Measurements from ENCODE around the gene CST8.

Gene CST8

DNA sequence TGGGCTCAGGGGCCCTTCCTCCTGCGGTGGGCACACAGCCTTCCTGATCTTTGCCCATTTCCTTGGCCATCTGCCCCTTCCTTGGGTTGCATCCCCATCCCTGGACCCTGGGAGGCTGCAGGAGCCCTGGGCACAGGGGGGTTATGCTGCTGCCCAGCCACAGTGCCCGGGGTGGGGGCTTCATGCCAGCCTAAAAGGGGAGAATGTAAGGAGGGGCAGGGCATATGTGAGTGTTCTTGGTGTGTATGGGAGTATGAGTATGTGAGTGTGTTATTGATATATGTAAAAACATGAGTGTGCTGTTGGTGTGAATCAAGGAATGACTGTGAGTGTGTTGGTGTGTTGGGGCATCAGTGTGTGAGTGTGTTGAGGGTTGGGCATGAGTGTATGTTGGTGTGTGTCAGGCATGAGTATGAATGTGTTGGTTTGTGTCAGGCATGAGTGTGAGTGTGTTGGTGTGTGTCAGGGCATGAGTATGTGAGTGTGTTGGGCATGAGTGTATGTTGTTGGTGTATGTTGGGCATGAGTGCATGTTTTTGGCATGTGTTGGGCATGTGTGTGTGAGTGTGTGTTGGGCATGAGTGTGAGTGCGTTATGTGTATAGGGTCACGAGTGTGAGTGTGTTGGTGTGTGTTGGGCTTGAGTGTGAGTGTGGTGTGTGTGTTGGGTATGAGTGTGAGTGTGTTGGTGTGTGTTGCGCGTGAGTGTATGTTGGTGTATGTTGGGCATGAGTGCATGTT is 14.7 kb upstream of the CST8 start:
- DNase-seq, result no peak

DNA sequence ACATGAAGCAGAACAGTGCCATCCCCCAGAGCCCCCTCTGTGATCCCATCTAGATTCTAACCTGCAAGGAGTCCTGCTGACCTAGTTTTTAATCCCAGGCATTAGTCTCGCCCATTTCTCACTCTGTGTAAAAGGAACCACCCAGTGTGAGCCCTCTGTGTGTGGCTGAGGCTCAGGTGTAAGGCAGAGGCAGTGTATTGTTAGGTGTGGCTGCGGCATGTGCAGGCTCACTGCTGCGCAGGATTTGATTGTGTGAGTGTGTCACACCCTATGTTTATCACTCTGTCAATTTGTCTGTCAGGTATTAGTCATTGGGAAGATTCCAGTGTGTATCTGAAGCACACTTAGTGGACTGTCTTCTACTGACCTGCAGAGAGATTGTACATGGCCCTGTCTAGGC is 13.7 kb upstream of the CST8 start:
- DNase-seq, result no peak

GRCh38 chr20:23479043-23479442 is 11.9 kb upstream of the CST8 start:
- DNase-seq, result no peak

GRCh38 chr20:23482138-23482537 is 8.8 kb upstream of the CST8 start:
- no peak for DNase-seq

DNA sequence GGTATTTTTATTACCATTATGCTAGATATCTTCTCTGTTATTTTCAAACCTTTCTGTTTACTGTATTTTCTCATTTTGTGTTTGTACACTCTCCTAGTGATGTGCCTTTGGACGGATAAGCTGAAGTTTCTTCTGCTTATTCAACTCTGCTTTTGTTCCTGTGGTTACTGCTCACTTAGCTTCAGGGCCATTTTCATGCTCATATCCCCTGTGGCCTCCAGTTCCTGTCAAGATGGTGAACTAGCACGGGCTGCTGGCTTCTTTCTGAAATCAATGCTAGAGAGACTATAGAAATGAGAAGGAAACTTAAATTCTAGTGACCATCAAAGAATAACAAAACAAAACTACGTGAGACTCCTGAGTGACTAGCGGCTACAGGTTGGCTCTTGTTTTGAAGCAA is 6.8 kb upstream of the CST8 start:
- DNase-seq, result no peak

DNA sequence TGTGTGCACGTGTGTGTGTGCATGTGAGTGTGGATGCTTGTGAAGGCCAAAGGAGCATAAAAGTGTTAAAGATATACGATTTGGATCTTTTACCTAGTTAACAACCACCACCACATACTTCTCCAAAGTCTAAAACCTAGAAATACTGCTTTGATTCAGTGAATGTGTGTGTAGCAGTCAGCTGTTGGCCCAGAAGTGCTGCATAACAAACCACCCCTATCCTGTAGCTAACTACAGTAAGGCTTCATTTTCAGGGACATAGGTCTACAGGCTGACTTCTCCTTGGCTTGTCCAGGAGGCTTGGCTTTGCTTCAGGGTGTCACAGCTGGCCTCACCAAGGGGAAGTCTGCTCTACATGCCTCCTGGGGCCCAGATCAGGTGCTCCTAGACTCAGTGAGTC is 2.4 kb upstream of the CST8 start:
- no peak for DNase-seq

- no peak for DNase-seq
These were observed 1.9 kb upstream of the CST8 start for GRCh38 chr20:23488996-23489395.

DNA sequence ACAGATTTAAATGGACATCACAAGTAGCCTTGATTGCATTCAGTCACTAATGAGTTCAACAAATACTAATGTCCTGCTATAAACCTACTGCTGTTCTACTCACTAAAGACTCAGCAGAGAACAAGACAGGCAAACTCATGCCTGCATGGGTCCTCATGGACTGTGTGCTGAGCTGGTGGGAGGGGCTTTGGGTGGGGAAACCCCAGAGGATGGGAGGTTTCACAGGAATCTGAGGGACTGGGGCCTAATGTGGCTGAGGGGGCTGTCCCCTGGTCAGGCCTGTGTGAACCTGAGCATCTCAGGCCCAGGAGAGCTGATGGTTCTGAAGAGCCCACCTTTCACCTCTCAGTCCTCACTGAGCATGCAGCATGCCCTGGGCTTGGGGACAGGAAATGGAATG is 1.4 kb downstream of the CST8 start:
- no peak for DNase-seq

DNA sequence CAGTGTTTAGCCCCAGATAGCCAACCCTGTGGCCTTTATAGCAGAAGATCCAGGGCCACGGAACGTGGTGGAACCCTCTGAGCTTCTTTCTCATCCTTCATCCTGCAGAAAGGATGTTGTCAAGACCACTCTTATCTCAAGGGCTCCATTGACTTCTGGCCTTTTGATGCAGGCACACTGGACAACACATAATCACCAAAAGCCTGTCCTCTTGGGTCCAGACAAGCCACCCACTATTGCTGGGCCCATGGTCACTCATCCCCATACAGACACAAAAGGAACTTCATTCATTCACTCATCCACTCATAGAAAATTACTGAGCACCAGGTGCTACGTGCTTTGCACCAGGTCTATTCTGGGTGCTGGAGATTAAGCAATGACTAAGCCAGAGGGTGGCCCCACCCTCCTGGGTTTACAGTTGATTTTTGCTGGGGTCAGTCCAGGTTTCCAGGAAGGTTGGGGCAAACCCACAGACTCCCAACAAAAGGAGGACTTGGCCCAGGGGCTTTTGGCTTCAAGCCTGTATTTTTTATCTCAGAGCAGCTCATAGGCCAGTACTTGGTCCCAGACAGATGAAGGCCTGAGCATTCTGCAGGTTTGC is 2.4 kb downstream of the CST8 start:
- DNase-seq, result no peak

GRCh38 chr20:23497536-23497935 is 6.6 kb downstream of the CST8 start:
- no peak for DNase-seq

DNA sequence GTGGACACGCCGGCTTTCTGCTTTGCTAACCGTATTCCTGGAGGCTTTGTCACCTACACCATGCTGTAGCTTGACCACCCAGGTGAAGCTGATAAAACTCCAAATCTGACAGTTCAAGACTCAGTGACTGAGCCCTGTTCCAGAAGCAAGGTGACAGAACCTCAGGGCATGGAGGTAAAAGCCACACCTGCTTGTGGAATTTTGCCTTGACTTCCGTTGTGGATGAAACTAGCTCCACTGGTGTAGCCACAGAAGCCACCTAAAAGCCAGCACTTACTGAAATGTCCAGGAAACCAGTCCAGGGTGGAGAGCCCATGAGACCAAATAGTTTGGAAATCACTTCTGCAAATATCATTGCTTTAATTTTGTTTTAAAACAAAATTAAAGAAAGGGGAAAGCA is 11.0 kb downstream of the CST8 start:
- DNase-seq, result no peak

DNA sequence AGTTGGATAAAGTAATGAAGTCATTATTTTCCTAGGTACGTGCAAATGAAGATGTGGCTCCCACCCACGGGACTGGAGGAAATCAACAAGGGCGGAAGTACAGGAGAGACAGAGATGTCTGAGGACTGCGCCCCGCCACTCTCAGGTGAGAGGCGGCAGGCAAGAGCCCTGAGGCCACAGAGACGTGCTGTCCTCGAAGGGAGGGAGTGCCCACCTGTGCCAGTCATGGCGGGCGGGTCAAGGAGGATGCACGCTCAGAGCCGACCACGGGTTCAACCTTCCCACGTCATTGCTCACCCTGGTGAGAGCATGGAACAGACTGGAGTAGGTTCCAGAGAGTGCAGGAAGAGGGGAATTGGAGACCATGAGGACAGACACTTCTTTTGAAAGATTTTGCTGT is 12.7 kb downstream of the CST8 start:
- DNase-seq, result no peak

DNA sequence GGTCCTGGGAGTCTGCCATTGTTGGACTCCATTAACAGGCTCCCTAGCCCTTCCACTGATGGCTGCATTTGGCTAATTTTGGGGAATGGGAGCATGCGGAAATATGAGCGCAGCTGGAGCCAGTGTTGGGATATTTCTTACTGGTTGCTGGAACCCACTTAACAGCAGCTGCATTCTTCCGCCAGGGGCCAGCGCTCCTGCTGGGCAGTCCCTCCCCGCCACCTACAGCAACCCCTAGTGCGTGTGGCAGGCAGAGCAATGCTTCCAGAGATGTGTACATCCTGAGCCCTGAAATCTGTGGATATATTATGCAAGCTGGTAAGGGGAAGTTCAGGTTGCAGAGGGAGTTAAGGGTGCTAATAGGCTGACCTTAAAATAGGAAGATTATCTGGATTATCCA is 16.4 kb downstream of the CST8 start:
- no peak for DNase-seq

GRCh38 chr20:23508449-23509229 is 17.7 kb downstream of the CST8 start:
- no peak for DNase-seq

GRCh38 chr20:23509247-23509913 is 18.5 kb downstream of the CST8 start:
- no peak for DNase-seq

DNA sequence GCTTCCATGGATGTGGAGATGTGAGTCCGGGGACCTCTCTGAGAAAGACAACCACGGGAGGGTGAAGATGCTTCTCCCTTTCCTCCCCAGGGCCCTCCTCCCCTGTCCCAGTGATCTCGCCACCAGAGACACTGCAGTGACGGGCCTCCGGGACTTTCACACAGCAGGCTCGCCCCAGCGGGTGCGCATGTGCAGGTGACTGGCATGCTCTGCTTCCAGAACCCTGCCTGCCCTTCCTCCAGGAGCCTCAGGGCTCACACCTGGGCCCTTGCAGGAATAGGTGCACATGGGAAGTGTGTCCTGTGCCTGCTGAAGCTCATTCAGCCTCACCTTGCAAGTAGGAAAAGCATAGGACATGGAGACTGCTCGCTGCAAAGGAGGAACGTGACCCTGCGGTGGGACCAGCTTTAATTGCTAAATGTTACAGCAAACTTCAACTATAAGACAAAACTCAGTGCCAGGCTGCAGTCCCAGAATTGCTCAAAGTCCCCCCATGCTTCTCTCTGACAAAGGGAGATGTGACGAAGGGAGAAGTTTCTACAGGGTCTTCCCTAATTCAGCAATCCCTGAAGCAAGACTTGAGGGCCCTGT is 19.2 kb downstream of the CST8 start:
- DNase-seq, result no peak

- no peak for DNase-seq
These were observed 22.2 kb downstream of the CST8 start for GRCh38 chr20:23513164-23513563.

- no peak for DNase-seq
These were observed 23.9 kb downstream of the CST8 start for GRCh38 chr20:23514848-23515247.

DNA sequence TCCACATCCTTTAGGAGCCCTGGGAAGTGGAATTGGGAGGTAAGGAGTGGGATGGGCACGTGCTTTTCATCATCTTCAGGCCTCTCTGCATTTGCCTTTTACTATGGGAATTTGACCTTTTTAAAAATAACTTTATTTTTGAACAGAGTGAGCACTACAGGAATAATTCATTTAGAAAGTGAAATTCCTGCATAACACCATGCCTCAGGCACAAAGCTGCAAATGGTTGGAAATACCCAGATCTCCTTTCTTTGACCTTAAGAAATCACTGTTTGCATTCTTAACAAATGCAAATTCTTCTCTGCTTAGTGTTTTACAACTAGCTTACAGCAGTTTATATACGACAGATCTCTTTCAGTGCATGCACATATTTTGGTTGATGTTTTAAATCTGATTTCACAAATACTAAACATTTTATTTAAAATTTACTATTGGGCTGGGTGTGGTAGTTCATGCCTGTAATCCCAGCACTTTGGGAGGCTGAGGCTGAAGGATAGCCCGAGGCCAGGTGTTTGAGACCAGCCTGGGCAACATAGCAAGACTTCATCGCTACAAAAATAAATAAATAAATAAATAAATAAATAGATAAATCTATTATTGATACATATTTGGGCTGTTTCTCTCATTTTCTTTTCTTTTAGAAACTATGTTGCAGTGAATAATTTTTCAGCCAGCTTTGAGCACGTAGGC is 24.5 kb downstream of the CST8 start:
- DNase-seq, result no peak

DNA sequence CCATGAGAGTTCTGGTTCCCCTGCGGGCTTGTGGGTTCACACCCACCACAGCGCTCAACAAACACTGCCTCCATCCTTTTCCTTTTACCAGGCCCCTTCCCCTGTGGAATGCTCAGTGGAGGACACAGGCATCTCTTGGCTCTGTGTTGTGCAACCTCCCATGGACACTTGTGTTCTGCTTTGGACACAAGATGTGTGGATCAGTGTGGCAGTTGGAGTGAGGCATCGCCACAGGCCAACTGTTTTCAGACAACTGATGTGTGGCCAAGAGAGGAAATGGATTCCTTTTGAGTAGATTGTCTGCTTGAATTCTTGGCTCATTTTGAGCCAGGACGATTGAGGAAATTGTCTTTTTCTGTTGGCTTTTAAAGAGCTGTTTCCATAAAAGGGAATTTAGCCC is 26.8 kb downstream of the CST8 start:
- no peak for DNase-seq

DNA sequence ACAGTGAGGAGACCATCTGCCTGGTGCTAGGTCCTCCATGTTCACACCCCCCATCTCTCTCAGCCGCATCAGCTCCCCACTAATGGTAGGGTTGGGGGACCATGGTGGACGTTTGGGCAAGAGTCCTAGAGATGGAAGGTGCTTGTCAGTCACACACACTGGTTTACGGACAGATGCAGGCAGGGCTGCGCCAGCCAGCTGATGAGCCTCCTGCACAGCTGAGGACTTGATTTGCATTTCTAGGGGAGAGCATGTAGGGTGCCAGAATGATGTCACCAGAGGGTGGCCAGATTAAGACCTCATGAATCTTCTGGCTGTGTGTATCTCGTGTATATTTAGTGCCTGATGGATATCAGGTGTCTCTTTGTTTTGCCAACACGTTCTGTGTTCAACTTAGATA is 28.6 kb downstream of the CST8 start:
- no peak for DNase-seq

DNA sequence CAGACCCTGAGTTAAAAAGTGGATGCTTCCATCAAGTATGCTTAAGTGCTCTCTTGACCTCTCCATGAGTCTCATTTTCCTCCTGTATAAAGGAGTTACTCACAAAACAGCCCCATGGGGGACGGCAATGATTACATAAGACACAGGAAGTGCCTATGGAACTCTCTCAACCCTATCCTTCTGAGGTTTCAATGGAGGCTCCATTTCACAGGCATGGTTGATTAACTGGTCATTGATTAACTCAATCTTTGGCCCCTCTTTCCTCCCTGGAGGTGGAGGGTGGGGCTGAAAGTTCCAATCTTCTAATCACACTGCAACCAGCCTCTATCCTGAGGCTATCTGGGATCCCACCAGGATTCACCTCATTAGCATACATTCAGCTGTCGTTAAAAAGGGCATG is 29.3 kb downstream of the CST8 start:
- DNase-seq, result no peak

- no peak for DNase-seq
These were observed 33.2 kb downstream of the CST8 start for GRCh38 chr20:23524146-23524545.
